HepG2 (cell line): Measurements from ENCODE around the gene SPRED2. TPM values are rescaled to one million over a fixed set of nuclear protein-coding genes. Genes with fewer than 3 reads are reported as not detected.

Source experiments
- ARHGAP35 ChIP-seq: sonication (generic); formaldehyde crosslinking; IDR thresholded peaks from 2 replicates; pipeline ENCODE4 v1.9.0; 2022; ENCODE audit warnings: mild to moderate bottlenecking, inconsistent platforms, moderate library complexity, missing genetic modification reagents, borderline replicate concordance
- CREB1 ChIP-seq, 2 experiments: fragments of 450-650 bp in 1 of 2; IDR thresholded peaks; 2 replicates each; pipeline ENCODE4 v1.6.1; 2016 to 2017; ENCODE audit warnings: control low read depth in 1 of 2, mild to moderate bottlenecking in 1 of 2, missing compliant biosample characterization in 1 of 2, missing genetic modification characterization in 1 of 2
- EEA1 ChIP-seq: sonication (generic); formaldehyde crosslinking; IDR thresholded peaks from 2 replicates; pipeline ENCODE4 v1.5.1; 2020; ENCODE audit warnings: mild to moderate bottlenecking, missing genetic modification reagents, borderline replicate concordance
- GATAD2A ChIP-seq: IDR thresholded peaks from 2 replicates; pipeline ENCODE4 v1.6.1; 2016
- KLF11 ChIP-seq: IDR thresholded peaks from 2 replicates; pipeline ENCODE4 v1.6.1; 2016; ENCODE audit warnings: missing compliant biosample characterization
- KLF13 ChIP-seq: sonication (generic); formaldehyde crosslinking; IDR thresholded peaks from 2 replicates; pipeline ENCODE4 v1.4.0; 2020; ENCODE audit warnings: mild to moderate bottlenecking, missing genetic modification reagents
- MED8 ChIP-seq: sonication (generic); formaldehyde crosslinking; IDR thresholded peaks from 2 replicates; pipeline ENCODE4 v1.8.1; 2023; ENCODE audit warnings: mild to moderate bottlenecking, missing genetic modification reagents; ENCODE audit not compliant: insufficient replicate concordance
- PAWR ChIP-seq: sonication (generic); formaldehyde crosslinking; IDR thresholded peaks from 2 replicates; pipeline ENCODE4 v1.4.0; 2020; ENCODE audit warnings: missing genetic modification reagents, mild to moderate bottlenecking, borderline replicate concordance
- PCBP2 ChIP-seq: fragments of 200-400 bp; formaldehyde crosslinking; optimal IDR thresholded peaks from 2 replicates; pipeline ENCODE3; 2018; ENCODE audit warnings: low read length, low read depth; ENCODE audit not compliant: poor library complexity, severe bottlenecking
- REL ChIP-seq: sonication (generic); formaldehyde crosslinking; conservative IDR thresholded peaks from 2 replicates; pipeline ENCODE4 v1.8.0; 2022; ENCODE audit warnings: mild to moderate bottlenecking, missing genetic modification reagents, moderate library complexity
- SAP130 ChIP-seq: IDR thresholded peaks from 2 replicates; pipeline ENCODE4 v1.6.1; 2016; ENCODE audit warnings: low read depth
- ZFP41 ChIP-seq: sonication (generic); formaldehyde crosslinking; IDR thresholded peaks from 2 replicates; pipeline ENCODE4 v1.4.0; 2020; ENCODE audit warnings: mild to moderate bottlenecking, missing genetic modification reagents, borderline replicate concordance
- ZNF782 ChIP-seq: sonication (generic); formaldehyde crosslinking; IDR thresholded peaks from 2 replicates; pipeline ENCODE4 v1.4.0; 2020; ENCODE audit warnings: missing genetic modification reagents, mild to moderate bottlenecking, borderline replicate concordance
- polyA plus RNA-seq, 8 experiments: library from polyadenylated mRNA; depleted of rRNA in 3 of 8; stranded (reverse) in 7 of 8; unstranded in 1 of 8; fragments of >200 nt; fragmentation: Illumina TruSeq in 4 of 8; extraction: Trizol in 4 of 8; gene quantifications; 2 replicates each; pipeline versions ENCODE4 v1.2.1 to v1.2.3, GENCODE V29; 2011 to 2016; ENCODE audit warnings: low read depth in 4 of 8, missing spikeins in 1 of 8, mixed read lengths in 1 of 8; ENCODE audit not compliant: insufficient read depth in 1 of 8
- total RNA-seq, 5 experiments: library from RNA; depleted of rRNA; stranded (reverse); fragments of >200 nt; fragmentation: Illumina TruSeq; extraction: Trizol; gene quantifications; 2 replicates each; pipeline ENCODE4 v1.2.3, GENCODE V29; 2016; ENCODE audit warnings: low read depth in 1 of 5
- TF ChIP-seq, protein P1 (sequence below): sonication (generic); formaldehyde crosslinking; IDR thresholded peaks from 2 replicates; pipeline ENCODE4 v1.5.0; 2020; ENCODE audit warnings: mild to moderate bottlenecking, missing genetic modification reagents, moderate library complexity
- TF ChIP-seq, protein P2 (sequence below): sonication (generic); formaldehyde crosslinking; IDR thresholded peaks from 2 replicates; pipeline ENCODE4 v1.4.0; 2020; ENCODE audit warnings: missing genetic modification reagents
- TF ChIP-seq, protein P3 (sequence below): sonication (generic); formaldehyde crosslinking; IDR thresholded peaks from 2 replicates; pipeline ENCODE4 v1.4.0; 2020; ENCODE audit warnings: missing genetic modification reagents
- TF ChIP-seq, protein P4 (sequence below): IDR thresholded peaks from 2 replicates; pipeline ENCODE4 v1.6.1; 2016; ENCODE audit warnings: missing compliant biosample characterization, missing genetic modification reagents, borderline replicate concordance

The SPRED2 gene
- total and polyA plus RNA-seq, 2 of the 13 experiments (the other 11 are each of a cell fraction or from before 2014, with no cell fraction given): 13.0 to 37.0 TPM

DNA sequence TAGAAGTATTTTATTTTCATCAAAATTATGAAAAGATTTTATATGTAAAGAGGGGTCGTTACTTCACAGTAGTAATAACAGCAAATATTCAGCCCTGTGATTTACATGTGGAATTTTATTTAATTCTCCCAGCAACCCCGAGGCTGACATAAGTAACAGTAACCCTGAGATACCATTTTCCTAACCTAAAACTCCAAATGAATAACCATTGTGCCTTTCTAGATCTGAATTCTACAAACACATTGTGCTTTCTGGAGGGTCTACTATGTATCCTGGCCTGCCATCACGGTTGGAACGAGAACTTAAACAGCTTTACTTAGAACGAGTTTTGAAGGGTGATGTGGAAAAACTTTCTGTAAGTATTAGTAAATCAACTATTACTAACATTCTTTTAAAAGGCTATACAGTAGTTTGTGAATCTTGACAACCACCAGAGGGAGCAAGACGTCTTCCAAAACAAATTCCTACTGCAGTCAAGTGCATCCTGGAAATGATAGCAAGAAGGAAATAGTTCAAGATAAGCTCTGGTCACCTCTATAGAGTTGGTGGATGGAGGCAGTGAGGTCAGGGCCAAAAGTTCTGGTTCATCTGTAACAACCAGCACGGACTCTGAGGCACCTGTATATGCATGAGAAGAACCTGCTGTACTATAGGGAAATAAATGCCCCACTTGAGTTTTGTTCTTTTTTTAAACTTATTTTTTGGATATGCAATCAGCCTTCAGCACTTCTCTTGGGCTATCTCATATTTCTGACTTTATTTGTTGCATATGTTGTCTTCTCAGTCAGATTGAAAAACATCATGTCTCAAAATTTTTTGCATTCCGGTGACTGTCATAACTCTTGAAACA, 167.4 kb downstream of the SPRED2 start (continued):
- TF ChIP-seq, protein P1, sequence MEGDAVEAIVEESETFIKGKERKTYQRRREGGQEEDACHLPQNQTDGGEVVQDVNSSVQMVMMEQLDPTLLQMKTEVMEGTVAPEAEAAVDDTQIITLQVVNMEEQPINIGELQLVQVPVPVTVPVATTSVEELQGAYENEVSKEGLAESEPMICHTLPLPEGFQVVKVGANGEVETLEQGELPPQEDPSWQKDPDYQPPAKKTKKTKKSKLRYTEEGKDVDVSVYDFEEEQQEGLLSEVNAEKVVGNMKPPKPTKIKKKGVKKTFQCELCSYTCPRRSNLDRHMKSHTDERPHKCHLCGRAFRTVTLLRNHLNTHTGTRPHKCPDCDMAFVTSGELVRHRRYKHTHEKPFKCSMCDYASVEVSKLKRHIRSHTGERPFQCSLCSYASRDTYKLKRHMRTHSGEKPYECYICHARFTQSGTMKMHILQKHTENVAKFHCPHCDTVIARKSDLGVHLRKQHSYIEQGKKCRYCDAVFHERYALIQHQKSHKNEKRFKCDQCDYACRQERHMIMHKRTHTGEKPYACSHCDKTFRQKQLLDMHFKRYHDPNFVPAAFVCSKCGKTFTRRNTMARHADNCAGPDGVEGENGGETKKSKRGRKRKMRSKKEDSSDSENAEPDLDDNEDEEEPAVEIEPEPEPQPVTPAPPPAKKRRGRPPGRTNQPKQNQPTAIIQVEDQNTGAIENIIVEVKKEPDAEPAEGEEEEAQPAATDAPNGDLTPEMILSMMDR: peak; percentile 87
- TF ChIP-seq ARHGAP35: no peak
- no peak for TF ChIP-seq MED8 (CRISPR knock-in tag)
- no peak for TF ChIP-seq CREB1 (IDR thresholded peaks at IDR 0.05)
- TF ChIP-seq CREB1 (CRISPR knock-in tag; IDR thresholded peaks at IDR 0.05): 0 out of 2 replicates have a peak, but pooled peaks have one; percentile 43
- TF ChIP-seq KLF11 (CRISPR knock-in tag): no peak
- TF ChIP-seq KLF13 (CRISPR knock-in tag): no peak
- TF ChIP-seq ZNF782 (CRISPR knock-in tag): no peak
- no peak for TF ChIP-seq REL
- no peak for TF ChIP-seq EEA1
- peak; percentile 54; the same call in 1 of the 2 replicates for TF ChIP-seq GATAD2A (CRISPR knock-in tag)
- TF ChIP-seq, protein P2, sequence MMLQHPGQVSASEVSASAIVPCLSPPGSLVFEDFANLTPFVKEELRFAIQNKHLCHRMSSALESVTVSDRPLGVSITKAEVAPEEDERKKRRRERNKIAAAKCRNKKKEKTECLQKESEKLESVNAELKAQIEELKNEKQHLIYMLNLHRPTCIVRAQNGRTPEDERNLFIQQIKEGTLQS: no peak
- TF ChIP-seq, protein P3, sequence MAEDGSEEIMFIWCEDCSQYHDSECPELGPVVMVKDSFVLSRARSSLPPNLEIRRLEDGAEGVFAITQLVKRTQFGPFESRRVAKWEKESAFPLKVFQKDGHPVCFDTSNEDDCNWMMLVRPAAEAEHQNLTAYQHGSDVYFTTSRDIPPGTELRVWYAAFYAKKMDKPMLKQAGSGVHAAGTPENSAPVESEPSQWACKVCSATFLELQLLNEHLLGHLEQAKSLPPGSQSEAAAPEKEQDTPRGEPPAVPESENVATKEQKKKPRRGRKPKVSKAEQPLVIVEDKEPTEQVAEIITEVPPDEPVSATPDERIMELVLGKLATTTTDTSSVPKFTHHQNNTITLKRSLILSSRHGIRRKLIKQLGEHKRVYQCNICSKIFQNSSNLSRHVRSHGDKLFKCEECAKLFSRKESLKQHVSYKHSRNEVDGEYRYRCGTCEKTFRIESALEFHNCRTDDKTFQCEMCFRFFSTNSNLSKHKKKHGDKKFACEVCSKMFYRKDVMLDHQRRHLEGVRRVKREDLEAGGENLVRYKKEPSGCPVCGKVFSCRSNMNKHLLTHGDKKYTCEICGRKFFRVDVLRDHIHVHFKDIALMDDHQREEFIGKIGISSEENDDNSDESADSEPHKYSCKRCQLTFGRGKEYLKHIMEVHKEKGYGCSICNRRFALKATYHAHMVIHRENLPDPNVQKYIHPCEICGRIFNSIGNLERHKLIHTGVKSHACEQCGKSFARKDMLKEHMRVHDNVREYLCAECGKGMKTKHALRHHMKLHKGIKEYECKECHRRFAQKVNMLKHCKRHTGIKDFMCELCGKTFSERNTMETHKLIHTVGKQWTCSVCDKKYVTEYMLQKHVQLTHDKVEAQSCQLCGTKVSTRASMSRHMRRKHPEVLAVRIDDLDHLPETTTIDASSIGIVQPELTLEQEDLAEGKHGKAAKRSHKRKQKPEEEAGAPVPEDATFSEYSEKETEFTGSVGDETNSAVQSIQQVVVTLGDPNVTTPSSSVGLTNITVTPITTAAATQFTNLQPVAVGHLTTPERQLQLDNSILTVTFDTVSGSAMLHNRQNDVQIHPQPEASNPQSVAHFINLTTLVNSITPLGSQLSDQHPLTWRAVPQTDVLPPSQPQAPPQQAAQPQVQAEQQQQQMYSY (CRISPR knock-in tag): no peak
- TF ChIP-seq ZFP41 (CRISPR knock-in tag): no peak
- 0 out of 2 replicates have a peak, but pooled peaks have one; percentile 20 for TF ChIP-seq SAP130
- no peak for TF ChIP-seq PCBP2
- no peak for TF ChIP-seq PAWR (CRISPR knock-in tag)
- TF ChIP-seq, protein P4, sequence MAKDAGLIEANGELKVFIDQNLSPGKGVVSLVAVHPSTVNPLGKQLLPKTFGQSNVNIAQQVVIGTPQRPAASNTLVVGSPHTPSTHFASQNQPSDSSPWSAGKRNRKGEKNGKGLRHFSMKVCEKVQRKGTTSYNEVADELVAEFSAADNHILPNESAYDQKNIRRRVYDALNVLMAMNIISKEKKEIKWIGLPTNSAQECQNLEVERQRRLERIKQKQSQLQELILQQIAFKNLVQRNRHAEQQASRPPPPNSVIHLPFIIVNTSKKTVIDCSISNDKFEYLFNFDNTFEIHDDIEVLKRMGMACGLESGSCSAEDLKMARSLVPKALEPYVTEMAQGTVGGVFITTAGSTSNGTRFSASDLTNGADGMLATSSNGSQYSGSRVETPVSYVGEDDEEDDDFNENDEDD: no peak
